Lower lobe of right lung (tissue), 1 donor: ENCODE results near the gene ANKRD63. TPM values are rescaled to one million over a fixed set of nuclear protein-coding genes. Genes with fewer than 3 reads are reported as not detected.

Experiments
- total RNA-seq: library from RNA; stranded (reverse); fragmentation: NEBNext Ultra II Directional; extraction: Animal tissue kit (Norgen Biotek cat#: 25700); gene quantifications from one replicate; pipeline ENCODE4 v1.2.1, GENCODE V29; 2021
- donor health status: DM: no; HTN: yes; CAD: no; lungs with severe emphysema.

Gene ANKRD63
- total RNA-seq, 1 donor from 2014 or later, result not detected

Other genes with a start within 250 kb of the ANKRD63 start
- gene SRP14, start 243.9 kb downstream of the ANKRD63 start, total RNA-seq, result 138 TPM
- gene BMF, start 174.2 kb downstream of the ANKRD63 start, total RNA-seq, result 17.2 TPM
- 1.4 TPM for gene BUB1B, start 122.0 kb downstream of the ANKRD63 start, total RNA-seq
- 5.6 TPM for gene PAK6, start 44.0 kb downstream of the ANKRD63 start, total RNA-seq
- gene PLCB2, start 24.9 kb upstream of the ANKRD63 start, total RNA-seq, result 105 TPM
- 33.8 TPM for gene INAFM2, start 40.6 kb upstream of the ANKRD63 start, total RNA-seq
- gene CCDC9B, start 57.9 kb upstream of the ANKRD63 start, total RNA-seq, result 71.4 TPM
- gene PHGR1, start 68.0 kb upstream of the ANKRD63 start, total RNA-seq, result not detected
- gene DISP2, start 75.2 kb upstream of the ANKRD63 start, total RNA-seq, result 4.3 TPM
- 20.1 TPM for gene KNSTRN, start 99.7 kb upstream of the ANKRD63 start, total RNA-seq
- gene IVD, start 122.7 kb upstream of the ANKRD63 start, total RNA-seq, result 93.5 TPM
- 23.9 TPM for gene BAHD1, start 157.9 kb upstream of the ANKRD63 start, total RNA-seq
- gene CHST14, start 187.9 kb upstream of the ANKRD63 start, total RNA-seq, result 15.9 TPM